Ovary (tissue), 9 donors: Measurements from ENCODE around the gene METRNL. TPM values are rescaled to one million over a fixed set of nuclear protein-coding genes. Genes with fewer than 3 reads are reported as not detected.

ENCODE experiments used
- DNase-seq, 5 donors: peaks; one replicate each; pipeline ENCODE4 v3.0.0-alpha.2; 2019 to 2020
- H3K27ac ChIP-seq, 2 donors: fragments of 200-600 bp; one replicate each; pipeline versions ENCODE4 v1.5.1 to v1.8.0; 2019 to 2022
- H3K27me3 ChIP-seq: fragments of 200-600 bp; one replicate; pipeline ENCODE4 v1.8.0; 2022
- H3K36me3 ChIP-seq: fragments of 200-600 bp; sonication (generic); one replicate; pipeline ENCODE4 v1.5.1; 2019
- H3K4me1 ChIP-seq: one replicate; pipeline ENCODE4 v1.8.1; 2013; ENCODE audit warnings: mild to moderate bottlenecking, moderate library complexity; ENCODE audit not compliant: insufficient read depth
- H3K4me3 ChIP-seq: fragments of 200-600 bp; sonication (generic); one replicate; pipeline ENCODE4 v1.5.1; 2017
- H3K9me3 ChIP-seq, 2 donors: fragments of 200-600 bp in 1 of 2; sonication (generic) in 1 of 2; one replicate each; pipeline versions ENCODE4 v1.5.1 to v1.8.1; 2013 to 2019; ENCODE audit warnings: mild to moderate bottlenecking in 1 of 2, moderate library complexity in 1 of 2
- CTCF ChIP-seq, 3 donors: fragments of 450-650 bp in 2 of 3; fragments of 200-600 bp in 1 of 3; IDR thresholded peaks; one replicate each; pipeline versions ENCODE4 v1.5.1 to v1.8.0; 2016 to 2022; ENCODE audit warnings: antibody characterized with exemption in 3 of 3, mild to moderate bottlenecking in 1 of 3
- EP300 ChIP-seq: sonication (generic); formaldehyde crosslinking; IDR thresholded peaks from one replicate; pipeline ENCODE4 v1.6.1; 2017; ENCODE audit warnings: antibody characterized with exemption
- POLR2A ChIP-seq: fragments of 450-650 bp; IDR thresholded peaks from one replicate; pipeline ENCODE4 v1.6.1; 2017; ENCODE audit warnings: antibody characterized with exemption, mild to moderate bottlenecking, moderate library complexity
- WGBS, 3 donors: extraction: QIAGEN DNeasy Blood & Tissue Kit in 1 of 3; methylation state at CpG; one replicate each; pipeline versions ENCODE4 v1.1.5 to v1.1.7; 2013 to 2017; 5-methylcytosine and 5-hydroxymethylcytosine counted together
- intact Hi-C, 4 donors: fragments of 100-400 bp; cut with DNase I; formaldehyde crosslinking; loops; one replicate each; pipeline versions ENCODE4 v1.11.0 to v1.15.1; 2022 to 2023
- polyA plus RNA-seq, 2 donors: library from polyadenylated mRNA; stranded (reverse); fragments of 200-250 nt in 1 of 2; fragments of 350-450 nt in 1 of 2; fragmentation: Illumina TruSeq in 1 of 2; extraction: RNeasy Lipid Tissue Mini Kit (QIAGEN cat#74804) in 1 of 2; gene quantifications; one replicate each; pipeline ENCODE4 v1.2.3, GENCODE V29; 2013 to 2014
- total RNA-seq, 7 donors: library from RNA; depleted of rRNA in 2 of 7; stranded (reverse); fragments of >200 nt in 2 of 7; fragmentation: NEBNext Ultra II Directional in 3 of 7; extraction: Animal tissue kit (Norgen Biotek cat#: 25700) in 3 of 7; gene quantifications; one replicate each; pipeline versions ENCODE4 v1.1.0 to v1.2.4, GENCODE V29; 2016 to 2023
- donor health status: DM: no; HTN: no; CAD: no; lungs with moderate emphysema.
- donor health status: DM: no; HTN: no; CAD: no.
- donor health status: Bipolar disorder and iron deficiency.
- donor health status: DM: yes; HTN: yes; CAD: no.
- donor health status: DM: no; HTN: no; CAD: no.
- donor health status: DM: yes; HTN: yes; CAD: no.

METRNL gene
- total and polyA plus RNA-seq, 9 donors = 4.3 to 84.3 (median 29.4) TPM

- Histone ChIP-seq H3K4me3 (no peak overlapping the region), H3K27me3 (no peaks in the 10 kb centered on the region), H3K4me1 (peaks cover 5% of the 10 kb centered on the region), H3K9me3 (no peaks in the 10 kb centered on the region), H3K27ac (no peak overlapping the region), H3K36me3 (no peaks in the 10 kb centered on the region)
- intact Hi-C loops = no loop called here
- no peak for TF ChIP-seq POLR2A
- no peak for TF ChIP-seq CTCF (IDR thresholded peaks at IDR 0.05)
- no peak for TF ChIP-seq EP300
- WGBS, 3 donors = 79 to 80% (median 80%) methylated on average over 26 of the region's 26 CpGs
- peak in 1 of 5 donors; percentile 26 for DNase-seq
Measured at GRCh38 chr17:83121921-83122820, 42.8 kb downstream of the METRNL start.

GRCh38 chr17:83122834-83123233 is 43.4 kb downstream of the METRNL start:
- WGBS, 3 donors = 78 to 79% (median 78%) methylated on average over 16 of the region's 16 CpGs
- H3K27me3 ChIP-seq = no peaks in the 10 kb centered on the region
- intact Hi-C loops = no loop called here

GRCh38 chr17:83123896-83124801 is 44.7 kb downstream of the METRNL start:
- WGBS, 3 donors = 87 to 89% (median 87%) methylated on average over 24 to 25 of the region's 25 CpGs
- peak in 3 of 5 donors; percentile 3 to 31 (median 14) for DNase-seq
- no peaks in the 10 kb centered on the region for H3K9me3 ChIP-seq
- H3K27me3 ChIP-seq = no peaks in the 10 kb centered on the region
- peaks cover 3% of the 10 kb centered on the region for H3K4me1 ChIP-seq
- intact Hi-C loops = no loop called here
- no peaks in the 10 kb centered on the region for H3K36me3 ChIP-seq
- no peak for TF ChIP-seq POLR2A
- TF ChIP-seq CTCF (IDR thresholded peaks at IDR 0.05) = no peak
- no peak for TF ChIP-seq EP300
- H3K27ac ChIP-seq = no peak overlapping the region
- no peak overlapping the region for H3K4me3 ChIP-seq

More at GRCh38 chr17:83122834-83123233, 43.4 kb downstream of the METRNL start:
- Histone ChIP-seq H3K4me3 (no peak overlapping the region), H3K9me3 (no peaks in the 10 kb centered on the region), H3K4me1 (peaks cover 5% of the 10 kb centered on the region), H3K36me3 (no peaks in the 10 kb centered on the region), H3K27ac (no peak overlapping the region)
- TF ChIP-seq POLR2A (no peak), CTCF (IDR thresholded peaks at IDR 0.05) (no peak), EP300 (no peak)
- peak in 3 of 5 donors; percentile 1 to 13 (median 12) for DNase-seq

- peak in 3 of 5 donors; percentile 4 to 23 (median 5) for DNase-seq
- intact Hi-C loops = no loop called here
- WGBS, 3 donors = 76 to 82% (median 81%) methylated on average over 12 to 24 of the region's 24 CpGs
- no peak overlapping the region for H3K27ac ChIP-seq
- no peak for TF ChIP-seq POLR2A
- TF ChIP-seq CTCF (IDR thresholded peaks at IDR 0.05) = no peak
- TF ChIP-seq EP300 = no peak
- no peak overlapping the region for H3K4me3 ChIP-seq
- no peaks in the 10 kb centered on the region for H3K27me3 ChIP-seq
- peaks cover 2% of the 10 kb centered on the region for H3K4me1 ChIP-seq
- H3K36me3 ChIP-seq = no peaks in the 10 kb centered on the region
- no peaks in the 10 kb centered on the region for H3K9me3 ChIP-seq
Measured at GRCh38 chr17:83124871-83125514, 45.6 kb downstream of the METRNL start.
